HG03571 (cell line): ENCODE data around the gene AMN.

Experiments
- ATAC-seq: cut with Tn5 transposase; IDR thresholded peaks from one replicate; pipeline ENCODE4 v1.9.1; 2021; ENCODE audit not compliant: unreplicated experiment

Gene AMN

GRCh38 chr14:102927878-102928411 lies 5.5 kb downstream of the AMN start:
- ATAC-seq: no peak

- ATAC-seq: no peak
These were observed 6.2 kb downstream of the AMN start for GRCh38 chr14:102928412-102929240.

GRCh38 chr14:102929241-102930137 lies 7.0 kb downstream of the AMN start:
- no peak for ATAC-seq

GRCh38 chr14:102930138-102930752 lies 7.8 kb downstream of the AMN start:
- no peak for ATAC-seq

GRCh38 chr14:102930753-102931579 lies 8.5 kb downstream of the AMN start:
- no peak for ATAC-seq

GRCh38 chr14:102931580-102932285 lies 9.3 kb downstream of the AMN start:
- ATAC-seq: no peak

GRCh38 chr14:102932484-102933248 lies 10.2 kb downstream of the AMN start:
- ATAC-seq: no peak

- no peak for ATAC-seq
These were observed 11.3 kb downstream of the AMN start for GRCh38 chr14:102933618-102934231.

- ATAC-seq: no peak
These were observed 13.3 kb downstream of the AMN start for GRCh38 chr14:102935756-102936155.

GRCh38 chr14:102937331-102938175 lies 15.1 kb downstream of the AMN start:
- ATAC-seq: no peak

- no peak for ATAC-seq
These were observed 15.7 kb downstream of the AMN start for GRCh38 chr14:102938191-102938590.

- no peak for ATAC-seq
These were observed 16.9 kb downstream of the AMN start for GRCh38 chr14:102939329-102939728.

- no peak for ATAC-seq
These were observed 17.5 kb downstream of the AMN start for GRCh38 chr14:102939820-102940561.

- no peak for ATAC-seq
These were observed 18.4 kb downstream of the AMN start for GRCh38 chr14:102940729-102941362.

GRCh38 chr14:102941419-102942011 lies 19.1 kb downstream of the AMN start:
- no peak for ATAC-seq

GRCh38 chr14:102942069-102942468 lies 19.6 kb downstream of the AMN start:
- ATAC-seq: no peak
